ENCODE measurements around the gene EPB41L4B. TPM values are rescaled to one million over a fixed set of nuclear protein-coding genes. Genes with fewer than 3 reads are reported as not detected.
"Not testable (repeated sequence)": the region's sequence is repeated elsewhere in the genome, so short reads cannot be mapped to it uniquely, and the experiment has no call there.

EPB41L4B gene
- total RNA-seq, 1 donor from 2014 or later = 48.6 TPM

DNA sequence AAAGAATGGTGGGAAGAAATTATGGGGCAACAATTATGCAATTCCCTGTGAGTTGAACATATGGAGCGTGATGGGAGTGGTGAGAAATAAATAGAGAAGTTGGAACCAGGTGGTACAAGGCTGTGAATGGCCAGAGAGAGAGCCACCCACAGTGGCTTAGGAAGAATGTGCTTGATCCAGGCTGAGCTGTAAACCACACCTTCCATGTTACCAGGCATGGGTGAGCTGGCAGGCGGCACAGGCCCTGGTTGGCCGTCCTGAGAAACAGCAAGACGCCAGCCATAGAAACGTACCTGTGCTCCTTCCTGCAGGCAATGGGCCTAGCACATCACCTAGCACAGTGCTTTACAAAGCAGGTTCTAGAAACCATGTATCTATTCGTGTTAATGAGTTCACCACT lies 74.3 kb downstream of the EPB41L4B start:
- DNase-seq (ENCODE audit: low spot score) = no peak

DNA sequence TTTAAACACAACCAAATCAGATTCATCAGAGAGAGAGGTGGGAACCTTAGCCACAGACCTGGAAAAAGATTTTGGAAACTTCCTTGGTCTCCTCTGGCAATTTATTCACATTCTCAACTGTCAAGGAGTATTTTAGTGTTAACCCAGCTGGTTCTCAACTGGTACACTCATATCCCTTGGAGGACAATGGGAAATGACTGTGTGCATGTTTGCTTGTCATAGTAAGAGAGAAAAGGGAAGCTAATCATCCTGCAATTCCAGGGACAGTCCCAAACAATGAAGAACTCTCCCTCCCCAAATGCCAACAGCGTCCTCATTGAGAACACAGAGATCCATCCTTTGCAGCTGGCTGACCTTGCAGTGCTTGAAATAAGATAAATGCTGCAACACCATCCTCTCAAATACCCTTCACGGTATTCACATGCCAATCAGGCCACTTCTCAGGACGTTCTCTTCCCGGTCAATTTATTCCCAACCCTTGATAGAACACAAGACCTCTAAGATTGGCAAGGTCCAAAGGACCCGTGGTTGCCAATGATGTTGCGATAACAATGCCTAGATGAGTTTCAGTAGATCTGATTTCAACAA lies 75.5 kb downstream of the EPB41L4B start:
- no peak for DNase-seq (ENCODE audit: low spot score)

DNA sequence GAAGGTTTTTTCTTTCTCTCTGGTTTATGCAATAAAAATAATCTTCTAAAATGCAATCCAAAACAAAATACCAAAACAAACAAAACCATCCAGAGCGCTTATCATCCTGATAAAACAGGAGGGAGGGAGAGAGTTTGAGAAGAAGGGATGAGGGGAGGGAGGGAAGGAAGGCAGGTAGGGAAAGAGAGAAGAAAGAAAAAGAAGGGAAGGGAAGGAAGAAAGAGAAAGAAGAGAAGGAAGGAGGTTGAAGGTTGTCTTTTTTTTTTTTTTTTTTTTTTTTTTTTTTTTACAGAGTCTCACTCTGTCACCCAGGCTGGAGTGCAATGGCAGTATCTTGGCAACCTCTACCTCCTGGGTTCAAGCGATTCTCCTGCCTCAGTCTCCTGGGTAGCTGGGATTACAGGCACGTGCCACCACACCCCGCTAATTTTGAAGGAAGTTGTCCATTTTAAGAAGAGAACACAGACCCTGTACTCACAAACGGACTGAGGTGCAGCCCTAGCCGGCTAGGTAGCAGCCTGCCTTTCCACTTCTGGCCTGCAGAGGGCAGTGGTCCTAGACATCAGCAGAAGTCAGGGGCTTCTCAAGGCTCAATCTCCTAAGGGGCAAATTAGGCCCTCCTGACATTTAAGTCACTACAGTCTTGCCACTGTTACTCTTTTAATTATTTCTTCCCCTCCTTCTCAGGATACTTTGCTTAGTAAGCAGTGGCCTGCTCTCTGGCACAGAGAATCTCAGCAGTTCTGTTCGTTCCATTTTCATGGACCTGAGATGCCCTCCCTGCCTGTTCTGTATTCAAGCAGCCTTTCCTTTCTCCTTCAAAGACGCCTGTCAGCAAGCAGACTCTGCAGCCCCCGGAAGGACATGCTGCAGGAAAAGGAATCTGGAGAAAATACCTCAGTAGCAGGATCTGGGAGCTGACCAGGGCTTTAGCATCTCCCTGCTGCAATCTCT lies 76.4 kb downstream of the EPB41L4B start:
- DNase-seq (ENCODE audit: low spot score) = no peak

DNA sequence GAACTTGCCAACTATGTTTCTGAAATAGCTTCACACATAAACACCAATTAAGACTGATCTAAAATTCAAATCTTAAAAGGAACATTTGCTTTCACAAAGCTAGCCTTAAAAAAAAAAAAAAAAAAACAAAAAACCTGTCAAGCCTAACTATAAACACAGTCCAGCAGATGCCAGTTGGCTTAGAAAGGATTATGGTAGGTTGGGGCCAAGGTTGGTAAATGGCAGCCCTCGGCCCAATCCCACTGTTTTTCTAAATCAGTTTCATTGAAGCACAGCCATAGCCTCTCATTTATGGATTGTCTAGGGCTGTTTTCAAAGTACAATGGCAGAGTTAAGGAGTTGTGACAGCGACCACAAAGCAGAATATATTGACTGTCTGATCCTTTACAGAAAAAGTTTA lies 78.1 kb downstream of the EPB41L4B start:
- DNase-seq (ENCODE audit: low spot score) = no peak

DNA sequence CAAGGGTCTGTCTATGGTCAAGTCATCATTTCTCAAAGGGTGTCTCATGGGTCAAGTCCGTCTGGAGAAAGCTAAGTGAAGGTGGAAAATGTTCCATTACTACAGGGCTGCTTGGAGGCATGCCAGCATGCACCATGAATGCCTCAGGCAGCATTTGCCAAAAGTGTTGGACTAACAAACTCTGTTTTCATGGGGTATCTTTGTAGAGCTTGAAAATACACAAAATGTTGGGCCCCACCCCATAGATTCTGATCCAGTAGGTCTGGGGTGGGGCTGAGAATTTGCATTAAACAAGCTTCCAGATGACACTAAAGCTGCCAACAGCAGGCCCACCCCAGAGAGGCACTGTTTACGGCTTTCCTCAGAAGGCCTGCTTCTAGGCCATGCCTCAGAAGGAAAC lies 78.8 kb downstream of the EPB41L4B start:
- no peak for DNase-seq (ENCODE audit: low spot score)

DNA sequence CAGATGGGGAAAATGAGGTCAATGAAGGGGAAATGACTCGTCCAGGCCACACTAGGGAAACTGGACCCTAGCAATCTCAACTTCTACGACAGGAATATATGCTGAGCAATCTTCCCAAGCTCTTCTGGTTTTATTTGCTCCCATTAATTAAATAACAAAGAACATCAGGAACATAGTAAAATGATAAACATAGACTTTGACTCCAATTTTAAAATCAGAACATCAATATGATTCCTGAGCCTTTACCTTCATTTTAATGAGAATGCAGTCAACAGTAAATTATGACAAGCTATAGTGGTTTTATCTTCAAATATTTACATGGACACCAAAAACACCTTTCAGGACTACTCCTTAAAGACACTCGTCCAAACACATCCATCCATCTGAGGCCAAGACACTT lies 79.7 kb downstream of the EPB41L4B start:
- DNase-seq (ENCODE audit: low spot score) = no peak

DNA sequence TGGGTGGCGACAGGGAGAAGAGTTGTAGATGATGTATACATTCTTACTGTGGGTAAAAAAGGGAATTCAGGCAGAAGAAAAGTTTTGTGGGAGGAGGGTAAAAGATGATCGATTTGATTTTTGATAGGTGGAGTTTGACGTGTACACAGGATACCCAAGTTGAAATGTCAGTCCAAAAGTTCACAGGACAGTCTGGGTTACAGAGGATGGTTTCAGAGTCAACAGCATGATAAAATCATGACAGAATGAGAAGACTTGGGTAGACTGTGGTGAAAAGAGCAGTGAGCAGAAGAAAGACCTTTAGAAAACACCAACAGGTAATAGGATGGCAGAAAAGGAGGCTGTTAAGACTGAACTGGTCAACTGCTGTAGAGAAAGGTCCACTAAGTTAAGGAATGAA lies 81.6 kb downstream of the EPB41L4B start:
- DNase-seq (ENCODE audit: low spot score) = no peak

DNA sequence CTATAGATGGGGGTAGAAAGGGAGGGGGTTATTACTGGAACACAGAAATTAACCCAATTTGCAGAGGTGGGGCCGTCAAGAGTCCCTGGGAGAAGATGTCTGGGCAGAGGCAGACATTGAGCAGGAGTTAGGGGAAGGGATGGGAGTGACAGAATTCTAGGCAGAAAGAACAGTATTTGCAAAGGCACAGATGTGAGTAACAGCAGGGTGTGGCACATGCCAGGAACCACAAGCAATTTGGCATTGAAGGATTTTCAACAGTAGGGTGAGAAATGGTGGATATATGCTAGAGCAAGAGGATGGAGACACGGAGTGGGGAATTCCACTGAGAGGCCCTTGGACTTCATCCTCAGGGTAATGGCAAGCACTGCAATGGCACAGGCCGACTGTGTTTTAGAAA lies 82.2 kb downstream of the EPB41L4B start:
- DNase-seq (ENCODE audit: low spot score) = no peak

DNA sequence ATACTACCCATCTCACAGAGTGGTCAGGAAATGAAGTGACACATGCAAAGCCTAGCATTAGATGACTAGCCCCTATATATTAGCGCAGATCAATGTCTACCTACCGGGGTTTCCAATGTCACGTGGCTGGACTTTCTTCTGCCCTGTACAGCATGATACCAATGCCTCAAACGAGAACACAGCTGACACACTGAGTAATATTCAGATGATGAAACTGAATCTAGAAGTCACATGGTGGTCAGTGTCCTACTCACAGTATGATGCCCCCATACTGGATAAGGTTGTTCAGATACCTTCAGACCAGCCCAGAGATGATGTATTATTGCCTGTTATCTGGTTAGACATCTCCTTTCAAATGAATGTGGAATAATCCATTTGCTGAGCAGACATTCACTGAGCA lies 82.7 kb downstream of the EPB41L4B start:
- DNase-seq (ENCODE audit: low spot score) = no peak

DNA sequence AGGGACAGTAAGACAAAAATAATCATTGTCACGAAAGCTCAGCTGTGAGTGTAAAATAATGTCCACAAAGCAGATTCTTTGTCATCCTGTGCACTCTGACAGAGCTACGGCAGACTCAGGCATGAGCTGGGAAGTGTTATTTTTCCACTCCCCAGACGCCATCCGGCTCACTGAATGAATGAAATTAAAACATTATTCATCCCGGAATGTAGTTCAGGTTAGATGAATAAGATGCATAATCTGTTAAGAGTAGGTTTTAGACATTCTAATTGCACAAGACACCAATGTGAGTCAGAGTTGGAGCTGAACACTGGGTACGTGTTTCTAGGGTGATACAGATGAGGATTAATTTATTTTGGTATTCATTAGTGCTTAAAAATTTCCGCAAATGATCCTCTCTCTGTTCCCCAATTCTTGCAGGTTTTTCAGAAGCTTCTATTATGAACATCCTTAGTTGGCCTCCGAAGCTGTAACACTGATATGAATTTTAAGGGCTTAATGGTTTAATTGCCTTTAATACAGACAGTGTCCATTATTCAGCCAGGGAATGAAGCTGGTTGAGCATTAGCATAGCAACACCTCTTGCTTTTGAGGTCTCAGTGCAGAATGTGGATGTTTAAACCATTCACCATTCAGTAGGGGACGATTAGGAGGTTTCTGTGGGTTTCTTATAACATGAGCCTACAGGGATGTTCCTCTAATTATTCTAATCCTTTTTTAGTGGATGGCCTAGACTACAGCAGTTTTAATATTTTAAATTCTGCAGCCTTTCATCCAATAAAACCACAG lies 88.2 kb downstream of the EPB41L4B start:
- no peak for DNase-seq (ENCODE audit: low spot score)

DNA sequence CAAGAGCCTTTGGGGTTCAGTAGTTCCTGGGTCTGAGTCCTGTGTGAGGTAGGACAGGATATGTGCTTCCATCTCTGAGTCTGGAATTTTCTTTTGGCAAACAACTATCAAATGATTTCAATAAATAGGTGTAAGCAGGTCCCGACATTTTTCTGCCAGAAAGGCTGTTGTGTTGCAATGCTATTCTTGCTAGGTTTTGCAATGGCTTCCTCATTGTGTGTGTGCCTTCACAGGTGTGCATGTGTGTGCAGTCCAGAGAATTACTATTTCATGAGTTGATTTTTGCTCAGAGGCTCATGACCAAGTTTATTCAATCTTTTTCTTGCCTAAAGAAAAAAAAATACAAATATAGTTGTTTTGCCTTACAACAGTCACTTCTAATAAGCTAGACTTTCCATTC lies 89.3 kb downstream of the EPB41L4B start:
- no peak for DNase-seq (ENCODE audit: low spot score)

DNA sequence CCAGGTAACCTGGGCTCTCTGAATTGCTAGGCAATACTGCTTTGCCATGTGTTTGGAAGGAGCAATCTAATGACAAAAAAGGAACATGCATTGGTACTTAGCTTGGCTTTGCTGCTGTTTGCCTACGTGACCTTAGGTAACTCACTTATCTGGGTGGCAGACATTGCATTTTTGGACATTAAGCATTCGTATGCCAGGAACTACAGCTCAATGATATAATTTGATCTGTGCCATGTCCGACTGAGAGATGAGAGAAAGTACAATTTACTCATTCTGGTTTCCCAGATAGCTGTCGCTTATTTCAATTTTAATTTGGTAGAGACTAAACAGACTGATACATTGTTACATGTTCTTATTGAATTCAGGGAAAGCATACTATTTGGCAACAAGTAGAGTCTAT lies 90.6 kb downstream of the EPB41L4B start:
- DNase-seq (ENCODE audit: low spot score) = no peak

DNA sequence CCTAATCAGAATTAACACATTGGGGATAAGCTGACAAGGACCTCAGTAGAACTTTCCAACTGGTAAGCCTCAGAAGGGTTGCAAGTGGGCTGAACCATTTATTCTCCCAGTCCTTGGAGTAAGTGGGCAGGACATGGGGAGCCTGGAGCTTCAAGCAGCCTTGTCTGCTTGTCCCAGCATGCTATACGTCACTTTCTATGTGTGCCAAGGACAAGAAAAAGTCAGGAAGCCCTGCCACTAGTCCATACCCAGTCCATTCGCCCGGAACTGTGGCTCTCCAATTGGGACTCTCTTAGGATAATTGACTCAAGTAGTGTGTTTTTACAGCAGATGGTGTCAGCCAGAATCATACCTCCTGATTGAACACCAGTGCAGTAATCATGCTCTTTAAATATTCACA lies 91.2 kb downstream of the EPB41L4B start:
- DNase-seq (ENCODE audit: low spot score) = no peak

DNA sequence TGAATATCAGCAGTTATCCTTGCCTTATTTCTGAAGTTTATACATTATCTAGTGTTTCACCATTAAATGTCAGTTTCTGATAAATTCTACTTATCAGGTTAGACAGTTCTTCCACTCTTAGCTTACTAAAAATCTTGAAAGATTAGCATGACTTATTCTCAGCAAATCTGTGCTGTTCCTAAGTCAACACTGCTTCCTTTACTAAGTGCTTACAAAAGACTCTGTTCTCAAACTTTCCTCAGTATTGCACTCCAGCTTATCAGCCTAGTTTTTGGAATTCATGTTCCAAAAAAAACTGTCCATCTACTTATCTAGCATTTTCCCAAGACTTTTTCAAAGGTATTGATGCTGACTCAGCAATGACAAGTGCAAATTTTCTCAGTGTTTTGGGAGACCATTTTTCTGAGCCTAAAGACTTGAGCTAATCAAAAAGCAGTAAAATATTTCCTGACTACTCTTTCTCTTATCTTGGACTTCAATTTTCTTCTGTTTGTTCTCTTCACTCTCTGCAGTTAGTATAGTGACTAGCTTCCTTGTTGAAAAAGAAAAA lies 92.7 kb downstream of the EPB41L4B start:
- DNase-seq (ENCODE audit: low spot score) = no peak

DNA sequence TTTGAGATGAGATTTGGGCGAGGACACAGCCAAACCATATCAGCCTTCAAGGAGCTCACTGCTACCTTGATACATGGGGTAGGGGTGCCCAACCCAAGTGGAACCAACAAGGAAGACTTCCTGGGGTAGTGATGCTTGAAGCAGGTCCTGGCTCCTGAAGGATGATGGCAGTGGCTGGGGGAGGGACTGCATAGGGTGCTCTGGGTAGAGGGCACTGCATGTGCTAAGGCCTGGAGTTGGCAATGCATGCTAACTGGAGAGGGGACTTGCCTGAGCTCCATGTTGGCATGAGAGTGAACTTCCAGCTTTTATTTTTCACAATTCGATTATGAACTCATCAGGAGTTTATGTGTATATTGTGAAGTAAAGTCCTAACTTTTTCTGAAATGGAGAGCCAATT lies 95.2 kb downstream of the EPB41L4B start:
- DNase-seq (ENCODE audit: low spot score) = no peak

DNA sequence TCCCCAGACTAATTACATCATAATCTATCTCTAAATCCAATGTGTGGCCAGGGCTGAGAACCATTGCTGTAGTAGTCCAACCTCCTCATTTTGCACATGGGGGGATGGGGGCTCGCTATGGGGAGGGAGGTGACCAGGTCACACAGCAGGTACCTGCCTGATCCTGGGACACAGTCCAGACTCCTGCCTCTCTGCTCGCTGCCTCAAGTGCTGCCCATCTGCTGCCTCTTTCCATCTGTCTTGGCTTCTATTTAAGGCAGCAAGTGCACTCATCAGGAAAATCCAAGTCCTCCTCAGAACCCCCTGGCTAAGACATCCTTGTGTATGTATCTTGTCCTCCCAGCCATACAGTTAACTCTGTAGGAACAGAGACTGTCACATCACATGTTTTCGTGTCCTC lies 96.1 kb downstream of the EPB41L4B start:
- DNase-seq (ENCODE audit: low spot score) = no peak

DNA sequence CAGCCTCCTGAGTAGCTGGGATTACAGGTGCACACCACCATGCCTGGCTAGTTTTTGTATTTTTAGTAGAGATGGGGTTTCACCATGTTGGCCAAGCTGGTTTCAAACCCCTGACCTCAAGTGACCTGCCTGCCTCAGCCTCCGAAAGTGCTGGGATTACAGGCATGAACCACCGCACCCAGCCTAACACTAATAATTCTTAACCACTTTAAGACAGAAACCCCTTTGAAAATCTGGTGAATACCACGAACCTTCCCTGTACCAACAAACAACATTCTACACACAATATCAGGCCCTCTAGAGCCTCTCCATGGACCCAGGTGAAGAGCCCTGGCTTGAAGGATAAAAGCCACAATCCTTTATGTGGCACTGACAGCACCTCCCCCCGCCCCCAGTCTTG lies 102.6 kb downstream of the EPB41L4B start:
- DNase-seq (ENCODE audit: low spot score) = not testable (repeated sequence)

DNA sequence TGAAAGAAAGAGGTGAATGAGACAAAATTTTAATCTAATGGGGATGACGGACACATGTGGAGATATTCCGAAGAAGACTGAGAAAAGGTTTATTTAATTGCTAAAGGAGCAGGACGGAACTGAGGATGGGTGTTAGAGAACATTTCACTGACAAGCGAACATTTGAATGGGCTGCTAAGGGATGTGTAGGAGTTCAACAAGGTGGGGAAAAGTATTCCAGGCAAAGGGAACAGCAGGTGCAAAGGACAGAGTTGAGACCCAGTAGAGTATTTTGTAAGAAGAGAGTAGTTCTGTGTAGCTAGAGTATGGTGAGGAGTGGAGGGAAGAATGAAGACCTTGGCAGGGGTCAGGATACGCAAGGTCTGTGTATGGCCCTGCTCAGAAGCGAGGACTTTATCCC lies 106.4 kb downstream of the EPB41L4B start:
- DNase-seq (ENCODE audit: low spot score) = no peak

DNA sequence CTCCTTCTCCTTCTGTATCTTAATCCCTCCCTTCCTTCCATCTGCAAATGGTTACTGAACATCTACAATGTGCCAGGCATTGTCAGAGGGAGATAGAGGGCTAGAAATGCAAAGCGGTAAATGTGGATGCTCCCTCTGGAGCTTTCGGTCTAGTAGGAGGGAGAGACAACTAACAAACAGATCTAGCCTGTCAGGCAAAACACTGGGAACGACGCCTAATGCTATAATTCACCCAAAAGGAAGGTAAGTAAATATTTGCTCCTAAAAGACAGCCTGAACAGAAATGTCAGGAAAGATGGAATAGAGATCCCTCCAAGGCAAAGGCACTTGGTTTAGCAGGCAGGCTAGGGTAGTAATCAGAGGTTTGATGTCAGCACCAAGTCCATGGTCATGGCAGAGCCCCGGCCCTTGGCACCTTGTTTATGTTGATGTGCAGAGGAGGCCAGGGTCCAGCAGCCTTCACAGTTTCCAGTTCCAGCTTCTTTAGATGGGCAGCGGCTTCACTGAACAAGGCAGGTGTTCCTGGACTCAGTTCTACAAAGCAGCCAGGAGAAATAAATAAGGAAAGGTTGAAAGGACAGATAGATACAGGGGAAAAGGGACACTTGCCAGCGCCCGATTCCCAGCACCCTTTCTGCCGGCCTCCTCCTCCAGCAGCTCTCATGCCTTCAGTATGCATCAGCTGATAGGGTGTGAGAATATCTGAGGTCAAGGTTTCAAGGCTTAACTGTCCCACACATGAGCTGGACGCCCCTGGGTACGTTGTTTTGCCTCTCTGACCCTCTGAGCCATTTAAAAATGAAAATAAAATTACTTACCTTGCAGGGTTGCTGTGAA lies 107.4 kb downstream of the EPB41L4B start:
- no peak for DNase-seq (ENCODE audit: low spot score)

DNA sequence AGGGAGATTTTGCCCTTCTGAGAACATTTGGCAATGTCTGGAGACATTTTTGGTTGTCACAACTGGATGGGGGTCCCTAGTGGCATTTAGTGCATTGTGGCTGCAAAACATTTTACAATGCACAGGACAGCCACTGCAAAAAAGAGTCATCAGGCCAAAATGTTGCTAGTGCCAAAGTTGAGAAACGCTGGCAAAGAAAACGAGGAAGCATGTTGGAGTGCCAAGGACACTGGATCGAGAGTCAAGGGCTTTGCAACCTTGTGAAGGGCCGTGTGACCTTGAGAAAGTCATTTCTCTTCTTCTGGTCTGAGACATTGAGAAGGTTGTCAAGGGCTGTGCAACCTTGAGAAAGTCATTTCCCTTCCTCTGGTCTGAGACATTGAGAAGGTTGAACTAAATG lies 108.1 kb downstream of the EPB41L4B start:
- no peak for DNase-seq (ENCODE audit: low spot score)

DNA sequence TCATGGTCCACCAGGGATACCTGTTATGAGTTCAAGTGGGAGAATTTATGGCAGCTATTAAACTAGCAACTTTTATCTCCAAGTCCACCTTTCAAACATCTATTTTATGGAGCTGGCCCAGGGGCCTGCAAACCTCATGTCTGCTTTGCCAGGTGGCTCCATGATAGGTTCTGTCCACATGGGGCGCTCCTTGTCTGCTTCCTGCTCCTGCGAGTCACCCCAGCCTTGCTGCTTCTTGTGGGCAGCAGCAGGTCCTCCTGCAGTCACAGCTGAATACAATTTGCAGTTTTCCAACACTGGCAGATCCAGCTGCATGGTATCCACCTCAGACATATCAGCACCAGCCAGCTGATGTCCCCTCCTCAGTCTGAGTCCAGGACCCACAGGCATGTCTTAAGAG lies 114.2 kb downstream of the EPB41L4B start:
- DNase-seq (ENCODE audit: low spot score) = no peak
